GM12801 (cell line): ENCODE measurements around the gene RAX2.

Source experiments
- CTCF ChIP-seq: IDR thresholded peaks from one replicate; pipeline ENCODE4 v1.5.1; 2011; ENCODE audit warnings: control low read depth; ENCODE audit not compliant: insufficient read length; ENCODE audit errors: extremely low read depth

Gene RAX2

GRCh38 chr19:3778899-3779723 is 7.1 kb upstream of the RAX2 start:
- TF ChIP-seq CTCF, result no peak

- TF ChIP-seq CTCF, result no peak
These were observed 6.3 kb upstream of the RAX2 start for GRCh38 chr19:3778104-3778867.

GRCh38 chr19:3776479-3777040 is 4.5 kb upstream of the RAX2 start:
- no peak for TF ChIP-seq CTCF

- TF ChIP-seq CTCF, result no peak
These were observed 3.8 kb upstream of the RAX2 start for GRCh38 chr19:3775831-3776230.

GRCh38 chr19:3775374-3775711 is 3.3 kb upstream of the RAX2 start:
- TF ChIP-seq CTCF, result no peak

GRCh38 chr19:3774621-3775373 is 2.8 kb upstream of the RAX2 start:
- TF ChIP-seq CTCF, result no peak
